Naive thymus-derived CD4-positive, alpha-beta T cell (primary cell): ENCODE results near the gene IFTAP. TPM values are rescaled to one million over a fixed set of nuclear protein-coding genes. Genes with fewer than 3 reads are reported as not detected.
A peak's percentile ranks its signal among the peaks of the same experiment; 100 is the strongest.

ENCODE experiments used
- ATAC-seq: fragments of 150-1000 bp; cut with Tn5 transposase; 2 replicates; pipeline ENCODE4 v1.10.0; 2021; ENCODE audit warnings: mild to moderate bottlenecking, moderate library complexity
- CTCF ChIA-PET: fragments of 350-600 bp; sonication (Branson Sonifier 250); formaldehyde crosslinking; loops from one replicate; lab custom pipeline; 2021; ENCODE audit warnings: antibody characterized with exemption; lab: Charles Lee
- POLR2A ChIA-PET: fragments of 350-600 bp; sonication (Branson Sonifier 250); formaldehyde crosslinking; loops from one replicate; lab custom pipeline; 2021; ENCODE audit warnings: antibody characterized with exemption, inconsistent platforms; lab: Charles Lee
- DNase-seq, 9 donors: peaks; one replicate each; pipeline versions ENCODE4 v3.0.0 to v3.0.0-alpha.2; 2020 to 2022; ENCODE audit warnings: mixed read lengths in 1 of 9
- H3K27ac ChIP-seq: one replicate; pipeline ENCODE4 v1.7.0; 2013; ENCODE audit warnings: mild to moderate bottlenecking, low read depth, low read length, moderate library complexity
- H3K27me3 ChIP-seq, 2 donors: one replicate each; pipeline ENCODE4 v1.7.0; 2013; ENCODE audit warnings: low read length in 2 of 2, mild to moderate bottlenecking in 2 of 2, moderate library complexity in 2 of 2; ENCODE audit not compliant: control insufficient read depth in 2 of 2, insufficient read depth in 2 of 2
- H3K36me3 ChIP-seq, 3 experiments: 1 replicate in 2 of 3; 2 replicates in 1 of 3; pipeline ENCODE4 v1.7.0; 2013; ENCODE audit warnings: low read length in 3 of 3, mild to moderate bottlenecking in 3 of 3, moderate library complexity in 1 of 3; ENCODE audit not compliant: insufficient read depth in 3 of 3, control insufficient read depth in 2 of 3
- H3K4me1 ChIP-seq, 2 donors: one replicate each; pipeline ENCODE4 v1.7.0; 2013; ENCODE audit warnings: low read length in 2 of 2, mild to moderate bottlenecking in 2 of 2, moderate library complexity in 1 of 2; ENCODE audit not compliant: control insufficient read depth in 2 of 2, insufficient read depth in 2 of 2
- H3K4me3 ChIP-seq: 2 replicates; pipeline ENCODE4 v1.7.0; 2013; ENCODE audit warnings: mild to moderate bottlenecking, low read length
- H3K9me3 ChIP-seq, 3 experiments: 1 replicate in 2 of 3; 2 replicates in 1 of 3; pipeline ENCODE4 v1.7.0; 2013; ENCODE audit warnings: low read length in 3 of 3; ENCODE audit not compliant: control insufficient read depth in 2 of 3
- H3K27ac Mint-ChIP-seq, 9 donors: one replicate each; pipeline ENCODE4 v1.8.0; 2020 to 2022; ENCODE audit warnings: mixed read lengths in 9 of 9, mild to moderate bottlenecking in 8 of 9, moderate library complexity in 5 of 9, inconsistent platforms in 2 of 9
- H3K27me3 Mint-ChIP-seq, 5 donors: one replicate each; pipeline ENCODE4 v1.8.0; 2021 to 2022; ENCODE audit warnings: mixed read lengths in 5 of 5, mild to moderate bottlenecking in 1 of 5
- H3K36me3 Mint-ChIP-seq, 5 donors: one replicate each; pipeline ENCODE4 v1.8.0; 2020 to 2022; ENCODE audit warnings: mixed read lengths in 5 of 5, mild to moderate bottlenecking in 3 of 5, inconsistent platforms in 1 of 5
- H3K4me1 Mint-ChIP-seq, 7 donors: one replicate each; pipeline ENCODE4 v1.8.0; 2020 to 2022; ENCODE audit warnings: mixed read lengths in 7 of 7, mild to moderate bottlenecking in 3 of 7, inconsistent platforms in 1 of 7
- H3K4me3 Mint-ChIP-seq, 10 donors: one replicate each; pipeline ENCODE4 v1.8.0; 2020 to 2022; ENCODE audit warnings: mild to moderate bottlenecking in 10 of 10, mixed read lengths in 10 of 10, moderate library complexity in 6 of 10, inconsistent platforms in 2 of 10
- H3K9me3 Mint-ChIP-seq, 11 donors: one replicate each; pipeline ENCODE4 v1.8.0; 2020 to 2022; ENCODE audit warnings: mixed read lengths in 11 of 11, mild to moderate bottlenecking in 4 of 11, inconsistent platforms in 1 of 11, moderate library complexity in 1 of 11
- intact Hi-C, 2 donors: fragments of 100-400 bp; cut with micrococcal nuclease; formaldehyde crosslinking; loops; one replicate each; pipeline ENCODE4 v1.15.1; 2023
- polyA plus RNA-seq, 2 donors: library from polyadenylated mRNA; unstranded; fragments of 300-500 nt; fragmentation: Illumina TruSeq; gene quantifications; one replicate each; pipeline ENCODE4 v1.2.3, GENCODE V29; 2021
- total RNA-seq, 6 experiments: library from RNA in 5 of 6; stranded (reverse) in 5 of 6; gene quantifications; 1 replicate in 5 of 6; 2 replicates in 1 of 6; pipeline ENCODE4 v1.2.3 and lab custom pipeline; 2021 to 2026

IFTAP gene
- total and polyA plus RNA-seq, 7 experiments from 2014 or later, result 1.1 to 14.1 (median 3.2) TPM; not detected in 1

DNA sequence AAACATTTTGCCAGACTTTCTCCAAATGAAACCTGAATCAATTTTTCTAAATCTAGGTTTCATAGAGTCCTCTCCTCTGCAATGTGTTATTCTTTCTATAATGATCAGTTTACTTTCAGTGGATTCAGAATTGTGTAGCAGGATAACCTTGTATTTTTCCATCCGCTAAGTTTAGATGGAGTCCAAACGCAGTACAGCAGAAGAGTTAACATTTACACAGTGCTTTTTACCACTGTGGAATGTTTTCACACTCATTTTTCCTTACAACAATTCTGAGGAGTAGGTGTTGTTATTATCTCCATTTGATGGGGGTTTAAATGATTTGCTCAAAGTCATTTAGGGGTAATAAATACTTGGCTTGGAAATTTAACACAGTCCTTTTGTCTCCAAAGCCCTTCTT lies 16.9 kb upstream of the IFTAP start:
- no peak for ATAC-seq
- CTCF ChIA-PET, result interaction anchor here (1.8 kb wide), 1 partner anchor 13 kb away, joined by 6 read pairs; no protein-coding TSS in a partner anchor
- H3K27me3 Mint-ChIP-seq, result peaks cover 12 to 35% (median 22%) of the 10 kb centered on the region in 5 donors

DNA sequence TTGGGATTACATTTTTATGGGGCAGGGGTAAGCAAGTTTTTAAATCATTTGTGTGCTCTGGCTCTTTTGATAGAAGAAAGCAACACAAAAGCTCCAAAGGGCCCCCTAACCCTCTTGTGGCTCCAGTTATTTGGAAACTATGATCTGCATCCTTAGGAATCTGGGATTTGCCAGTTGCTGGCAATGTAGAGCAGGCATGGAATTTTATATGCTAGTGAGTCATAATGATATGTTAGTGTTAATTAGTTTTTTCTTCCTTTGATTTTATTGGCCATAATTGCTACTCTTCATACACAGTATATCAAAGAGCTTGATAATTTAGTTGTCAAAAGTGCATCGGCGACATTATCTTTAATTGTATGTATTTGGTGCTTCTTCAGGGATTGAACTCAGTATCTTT lies 16.4 kb upstream of the IFTAP start:
- Histone ChIP-seq H3K4me1 (no peaks in the 10 kb centered on the region), H3K4me3 (no peak overlapping the region), H3K9me3 (peaks cover 0 to 10% (median 0%) of the 10 kb centered on the region in 3 experiments), H3K27me3 (peaks cover 0 to 7% of the 10 kb centered on the region in 2 donors), H3K36me3 (no peaks in the 10 kb centered on the region), H3K27ac (no peak overlapping the region)
- Mint-ChIP-seq H3K27ac (no peak overlapping the region), H3K36me3 (peaks cover 0 to 25% (median 11%) of the 10 kb centered on the region in 5 donors), H3K4me3 (no peak overlapping the region), H3K9me3 (peaks cover 0 to 16% (median 5%) of the 10 kb centered on the region in 11 donors), H3K4me1 (no peaks in the 10 kb centered on the region), H3K27me3 (peaks cover 12 to 31% (median 18%) of the 10 kb centered on the region in 5 donors)
- ChIA-PET CTCF (no interaction called here), POLR2A (no interaction called here)
- intact Hi-C loops, result no loop called here
- DNase-seq (no peak), ATAC-seq (no peak)

More for the DNA sequence above, 16.9 kb upstream of the IFTAP start:
- H3K36me3 ChIP-seq, result no peaks in the 10 kb centered on the region
- peaks cover 0 to 7% of the 10 kb centered on the region in 2 donors for H3K27me3 ChIP-seq
- H3K27ac ChIP-seq, result no peak overlapping the region
- POLR2A ChIA-PET, result no interaction called here
- DNase-seq, result no peak
- Mint-ChIP-seq H3K27ac (no peak overlapping the region), H3K36me3 (peaks cover 0 to 25% (median 11%) of the 10 kb centered on the region in 5 donors), H3K9me3 (peaks cover 0 to 16% (median 5%) of the 10 kb centered on the region in 11 donors), H3K4me1 (no peaks in the 10 kb centered on the region), H3K4me3 (no peak overlapping the region)
- no peaks in the 10 kb centered on the region for H3K4me1 ChIP-seq
- H3K4me3 ChIP-seq, result no peak overlapping the region
- H3K9me3 ChIP-seq, result peaks cover 0 to 10% (median 0%) of the 10 kb centered on the region in 3 experiments
- intact Hi-C loops, result no loop called here

GRCh38 chr11:36578458-36578857 lies 15.8 kb upstream of the IFTAP start:
- no peak overlapping the region for H3K27ac ChIP-seq
- ATAC-seq (no peak), DNase-seq (no peak)
- H3K9me3 Mint-ChIP-seq, result peaks cover 0 to 16% (median 5%) of the 10 kb centered on the region in 11 donors
- H3K4me1 Mint-ChIP-seq, result no peaks in the 10 kb centered on the region
- POLR2A ChIA-PET, result no interaction called here
- no peak overlapping the region for H3K4me3 Mint-ChIP-seq
- intact Hi-C loops, result no loop called here
- H3K27ac Mint-ChIP-seq, result no peak overlapping the region
- no peaks in the 10 kb centered on the region for H3K36me3 ChIP-seq
- H3K9me3 ChIP-seq, result peaks cover 0 to 10% (median 0%) of the 10 kb centered on the region in 3 experiments
- H3K27me3 ChIP-seq, result peaks cover 0 to 7% of the 10 kb centered on the region in 2 donors
- peaks cover 12 to 28% (median 20%) of the 10 kb centered on the region in 5 donors for H3K27me3 Mint-ChIP-seq
- H3K36me3 Mint-ChIP-seq, result peaks cover 0 to 21% (median 11%) of the 10 kb centered on the region in 5 donors
- CTCF ChIA-PET, result no interaction called here
- H3K4me1 ChIP-seq, result no peaks in the 10 kb centered on the region
- no peak overlapping the region for H3K4me3 ChIP-seq

DNA sequence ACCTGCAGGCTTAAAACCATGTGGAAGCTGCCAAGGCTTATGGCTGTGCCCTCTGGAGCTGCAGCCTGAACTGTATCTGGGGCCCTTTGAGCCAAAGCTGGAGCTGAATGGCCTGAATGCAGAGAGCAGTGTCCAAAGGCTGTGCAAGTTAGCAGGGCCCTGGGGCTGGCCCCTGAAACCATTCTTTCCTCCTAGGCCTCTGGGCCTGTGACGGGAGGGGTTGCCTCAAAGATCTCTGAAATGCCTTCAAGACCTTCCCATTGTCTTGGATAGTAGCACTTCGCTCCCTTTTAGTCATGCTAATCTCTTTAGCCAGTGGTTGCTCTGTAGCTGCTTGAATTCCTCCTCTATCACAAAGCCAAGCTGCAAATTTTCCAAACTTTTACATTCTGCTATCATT lies 12.8 kb upstream of the IFTAP start:
- ATAC-seq (no peak), DNase-seq (no peak)
- H3K27ac ChIP-seq, result no peak overlapping the region
- peaks cover 0 to 5% (median 0%) of the 10 kb centered on the region in 5 donors for H3K36me3 Mint-ChIP-seq
- H3K4me1 Mint-ChIP-seq, result no peaks in the 10 kb centered on the region
- H3K27me3 ChIP-seq, result peaks cover 0 to 7% of the 10 kb centered on the region in 2 donors
- intact Hi-C loops, result no loop called here
- CTCF ChIA-PET, result no interaction called here
- no peak overlapping the region for H3K4me3 Mint-ChIP-seq
- POLR2A ChIA-PET, result no interaction called here
- H3K4me1 ChIP-seq, result no peaks in the 10 kb centered on the region
- H3K9me3 Mint-ChIP-seq, result peaks cover 0 to 16% (median 5%) of the 10 kb centered on the region in 11 donors
- no peak overlapping the region for H3K27ac Mint-ChIP-seq
- no peak overlapping the region for H3K4me3 ChIP-seq
- H3K36me3 ChIP-seq, result no peaks in the 10 kb centered on the region
- peaks cover 0 to 10% (median 0%) of the 10 kb centered on the region in 3 experiments for H3K9me3 ChIP-seq
- H3K27me3 Mint-ChIP-seq, result peaks cover 4 to 28% (median 13%) of the 10 kb centered on the region in 5 donors

GRCh38 chr11:36583667-36584066 lies 10.6 kb upstream of the IFTAP start:
- Histone ChIP-seq H3K27ac (no peak overlapping the region), H3K4me3 (no peak overlapping the region), H3K9me3 (peaks cover 0 to 10% (median 0%) of the 10 kb centered on the region in 3 experiments), H3K36me3 (no peaks in the 10 kb centered on the region), H3K27me3 (peaks cover 0 to under 1% of the 10 kb centered on the region in 2 donors), H3K4me1 (no peaks in the 10 kb centered on the region)
- DNase-seq (no peak), ATAC-seq (no peak)
- peaks cover 13 to 37% (median 19%) of the 10 kb centered on the region in 5 donors for H3K27me3 Mint-ChIP-seq
- peaks cover 0 to 16% (median 7%) of the 10 kb centered on the region in 11 donors for H3K9me3 Mint-ChIP-seq
- H3K4me3 Mint-ChIP-seq, result no peak overlapping the region
- H3K36me3 Mint-ChIP-seq, result peaks cover 0 to 5% (median 0%) of the 10 kb centered on the region in 5 donors
- H3K27ac Mint-ChIP-seq, result no peak overlapping the region
- intact Hi-C loops, result no loop called here
- ChIA-PET POLR2A (no interaction called here), CTCF (no interaction called here)
- peaks cover 0 to 6% (median 0%) of the 10 kb centered on the region in 7 donors for H3K4me1 Mint-ChIP-seq

DNA sequence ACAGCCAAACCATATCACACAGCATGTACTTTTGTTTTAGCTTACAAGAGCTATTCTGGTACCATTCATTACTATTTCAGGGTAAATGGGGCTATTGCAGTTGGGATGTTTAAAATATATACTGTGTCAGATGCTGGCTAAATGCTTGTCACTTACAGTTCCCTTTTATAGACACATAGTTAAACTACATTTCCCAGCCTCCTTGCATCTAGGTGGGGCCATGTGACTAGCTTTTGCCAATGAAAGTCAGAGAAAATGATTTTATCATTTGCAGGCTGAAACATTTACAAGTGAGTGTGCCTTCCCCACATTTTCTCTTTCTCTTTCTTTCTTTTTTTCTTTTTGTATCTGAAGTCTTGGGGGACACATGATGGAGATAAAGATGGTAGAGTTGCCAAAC lies 7.8 kb upstream of the IFTAP start:
- Histone ChIP-seq H3K4me3 (no peak overlapping the region), H3K27ac (no peak overlapping the region), H3K27me3 (no peaks in the 10 kb centered on the region), H3K9me3 (peaks cover 0 to 2% (median 0%) of the 10 kb centered on the region in 3 experiments), H3K4me1 (no peaks in the 10 kb centered on the region), H3K36me3 (no peaks in the 10 kb centered on the region)
- Mint-ChIP-seq H3K4me3 (peak overlapping the region in 1 of 10 donors; percentile 2), H3K9me3 (peaks cover 0 to 9% (median 6%) of the 10 kb centered on the region in 11 donors), H3K27me3 (peaks cover 22 to 44% (median 40%) of the 10 kb centered on the region in 5 donors), H3K4me1 (peaks cover 0 to 6% (median 0%) of the 10 kb centered on the region in 7 donors), H3K36me3 (peaks cover 0 to 5% (median 0%) of the 10 kb centered on the region in 5 donors), H3K27ac (no peak overlapping the region)
- intact Hi-C loops, result no loop called here
- peak; percentile 53 for ATAC-seq
- POLR2A ChIA-PET, result no interaction called here
- CTCF ChIA-PET, result interaction anchor here (1.0 kb wide), 1 partner anchor 23 kb away, joined by 3 read pairs; no protein-coding TSS in a partner anchor
- DNase-seq, result peak in 1 of 9 donors; percentile 14

- no peak overlapping the region for H3K4me3 Mint-ChIP-seq
- no peaks in the 10 kb centered on the region for H3K36me3 ChIP-seq
- DNase-seq (no peak), ATAC-seq (no peak)
- H3K4me1 Mint-ChIP-seq, result peaks cover 0 to 6% (median 0%) of the 10 kb centered on the region in 7 donors
- ChIA-PET POLR2A (no interaction called here), CTCF (no interaction called here)
- H3K27me3 ChIP-seq, result no peaks in the 10 kb centered on the region
- no peaks in the 10 kb centered on the region for H3K4me1 ChIP-seq
- H3K9me3 ChIP-seq, result no peaks in the 10 kb centered on the region
- no peak overlapping the region for H3K27ac ChIP-seq
- H3K4me3 ChIP-seq, result no peak overlapping the region
- H3K27me3 Mint-ChIP-seq, result peaks cover 23 to 49% (median 44%) of the 10 kb centered on the region in 5 donors
- peaks cover 0 to 5% (median 0%) of the 10 kb centered on the region in 11 donors for H3K9me3 Mint-ChIP-seq
- no peaks in the 10 kb centered on the region for H3K36me3 Mint-ChIP-seq
- no peak overlapping the region for H3K27ac Mint-ChIP-seq
- intact Hi-C loops, result no loop called here
These were observed 6.2 kb upstream of the IFTAP start for GRCh38 chr11:36588099-36588498.
